Left colon (tissue), 2 donors: ENCODE results near the gene NDNF. TPM values are rescaled to one million over a fixed set of nuclear protein-coding genes. Genes with fewer than 3 reads are reported as not detected.

Source experiments
- ATAC-seq: fragments of 200-7000 bp; cut with Tn5 transposase; one replicate; pipeline ENCODE4 v1.9.1; 2020; ENCODE audit warnings: mild to moderate bottlenecking, moderate library complexity
- DNase-seq, 2 donors: peaks; one replicate each; pipeline ENCODE4 v3.0.0-alpha.2; 2020
- intact Hi-C, 2 donors: fragments of 100-400 bp; cut with DNase I in 1 of 2; cut with micrococcal nuclease in 1 of 2; formaldehyde crosslinking; loops; one replicate each; pipeline versions ENCODE4 v1.11.2 to v1.14.0; 2022; cut with DNase I, micrococcal nuclease
- total RNA-seq, 2 donors: library from RNA; stranded (reverse); fragmentation: NEBNext Ultra II Directional; extraction: Animal tissue kit (Norgen Biotek cat#: 25700); gene quantifications; one replicate each; pipeline ENCODE4 v1.2.1, GENCODE V29; 2021
- donor health status: DM: no; HTN: no; CAD: no.
- donor health status: DM: yes; HTN: yes; CAD: no.

Gene NDNF
- total RNA-seq, 2 donors from 2014 or later, result 9.2 to 14.0 TPM

DNA sequence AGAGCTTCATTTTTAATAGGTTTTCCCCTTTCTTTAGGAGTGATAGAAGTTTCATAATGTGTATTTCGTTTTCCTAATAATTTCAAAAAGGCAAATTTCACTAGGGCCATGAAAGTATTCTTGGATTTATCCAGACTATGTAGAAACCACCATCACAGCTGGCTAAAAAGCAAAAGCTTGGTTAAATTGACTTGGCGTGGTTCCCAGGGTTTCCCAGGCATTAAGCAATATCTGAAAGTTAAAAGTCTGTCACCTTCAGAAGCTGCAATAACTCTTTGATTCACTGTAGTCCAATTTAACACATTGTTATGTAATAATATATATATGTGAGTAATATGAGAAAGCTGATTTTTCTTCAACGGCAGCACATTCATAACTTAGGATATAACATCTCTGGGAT, 38.3 kb downstream of the NDNF start:
- DNase-seq (no peak), ATAC-seq (no peak)
- intact Hi-C loops, result no loop called here

DNA sequence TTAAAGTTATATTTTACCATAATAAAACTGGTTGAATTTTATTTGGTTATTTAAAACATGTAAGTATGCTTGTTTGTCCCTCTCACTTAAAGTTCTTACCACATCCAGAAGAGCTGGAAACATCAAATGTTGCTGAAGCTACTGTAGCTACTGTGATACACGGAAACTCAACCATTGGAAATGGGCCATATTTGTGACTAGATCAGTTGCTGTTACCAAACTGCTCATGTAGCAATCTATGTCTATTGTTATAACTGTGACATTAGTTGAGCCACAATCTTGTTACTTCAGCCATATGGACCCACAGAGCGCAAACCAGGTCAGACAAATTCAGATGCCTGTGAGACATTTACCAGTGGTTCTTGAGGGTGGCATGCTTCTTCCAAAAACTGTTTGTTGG, 41.6 kb downstream of the NDNF start:
- DNase-seq, result no peak
- intact Hi-C loops, result no loop called here
- ATAC-seq, result no peak

DNA sequence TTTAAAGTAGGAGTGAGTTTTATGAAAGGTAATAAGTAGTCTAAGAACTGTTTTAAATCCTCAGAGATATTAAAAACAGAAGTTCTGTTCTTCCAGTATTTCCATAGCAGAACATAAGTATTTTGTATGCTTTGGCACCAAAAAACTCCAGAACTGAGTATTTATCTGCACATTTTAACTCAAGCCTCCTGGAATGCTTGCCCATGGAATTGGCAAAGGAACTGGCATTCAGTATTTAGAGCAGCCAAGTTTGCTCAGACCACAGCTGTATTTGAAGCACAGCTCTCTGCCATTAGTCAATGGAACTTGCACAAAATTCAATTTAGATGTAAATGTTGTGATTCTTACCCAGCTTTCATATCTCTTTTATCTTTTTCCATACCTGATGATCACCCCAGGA, 42.2 kb downstream of the NDNF start:
- ATAC-seq, result no peak
- intact Hi-C loops, result no loop called here
- DNase-seq, result no peak

DNA sequence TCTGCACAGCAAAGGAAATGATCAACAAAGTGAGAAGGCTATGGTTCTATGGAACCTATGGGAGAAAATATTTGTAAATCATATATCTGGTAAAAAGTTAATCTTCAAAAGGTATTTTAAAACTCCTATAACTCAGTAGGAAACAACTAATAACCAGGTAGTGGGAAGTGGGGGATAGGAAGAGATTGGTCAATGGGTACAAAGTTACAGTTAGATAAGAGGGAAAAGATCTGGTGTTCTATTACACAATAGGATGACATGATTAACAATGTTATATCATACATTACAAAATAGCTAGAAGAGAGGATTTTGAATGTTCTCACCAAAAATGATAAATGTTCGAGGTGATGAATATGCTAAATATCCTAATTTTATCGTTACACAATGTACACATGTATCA, 46.3 kb downstream of the NDNF start:
- no peak for ATAC-seq
- no peak for DNase-seq
- intact Hi-C loops, result no loop called here

DNA sequence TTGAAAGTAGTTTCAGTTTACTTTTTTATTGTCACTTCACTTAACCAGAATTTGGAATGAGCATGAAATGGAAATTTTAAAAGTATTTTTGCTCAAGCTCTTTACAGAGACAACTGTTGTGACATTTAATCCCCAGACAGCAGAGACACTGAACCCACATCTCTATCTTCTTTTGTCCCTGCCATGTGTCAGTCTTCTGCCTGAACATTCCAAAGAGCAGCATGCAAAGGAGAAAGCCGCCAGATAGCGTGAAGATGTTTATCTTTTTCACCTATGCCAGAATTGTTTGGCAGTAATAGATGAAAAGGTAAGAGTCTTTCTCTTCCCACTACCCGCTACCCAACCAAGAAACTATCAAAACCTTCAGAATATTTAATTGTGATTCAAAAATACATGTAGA, 46.8 kb downstream of the NDNF start:
- DNase-seq (no peak), ATAC-seq (no peak)
- intact Hi-C loops, result no loop called here

DNA sequence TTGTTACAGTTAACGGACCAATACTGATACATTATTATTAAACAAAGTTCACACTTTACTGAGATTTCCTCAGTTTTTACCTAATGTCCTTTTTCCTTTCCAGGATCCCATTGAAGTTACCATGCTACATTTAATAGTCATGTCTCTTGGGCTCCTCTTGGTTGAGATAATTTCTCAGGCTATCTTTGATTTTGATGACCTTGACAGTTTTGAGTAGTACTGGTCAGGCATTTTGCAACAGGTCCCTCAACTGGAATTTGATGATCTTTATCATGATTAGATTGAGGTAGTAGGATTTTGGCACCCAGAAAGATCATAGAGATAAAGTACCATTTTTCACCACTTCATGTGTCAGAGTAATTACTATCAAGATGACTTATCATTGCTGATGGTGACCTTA, 53.8 kb downstream of the NDNF start:
- no peak for ATAC-seq
- intact Hi-C loops, result no loop called here

DNA sequence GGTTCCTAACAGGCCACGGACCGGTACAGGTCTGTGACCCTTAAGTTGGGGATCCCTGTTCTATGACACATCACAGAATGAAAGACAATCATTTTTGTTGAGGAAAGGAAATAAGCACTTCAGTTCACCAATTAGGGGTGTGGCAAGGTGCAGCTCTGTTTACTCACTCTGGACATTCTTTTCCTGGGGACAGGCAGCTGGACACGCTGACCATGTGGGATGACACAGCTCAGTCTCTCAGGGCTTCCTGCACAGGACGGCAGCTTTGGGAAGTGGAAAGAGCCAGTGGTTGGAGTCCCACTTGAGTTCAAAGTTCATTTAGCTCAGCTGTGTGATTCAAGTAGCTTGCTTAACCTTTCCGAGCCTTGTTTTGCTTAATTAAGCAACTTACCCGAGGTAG, 55.7 kb downstream of the NDNF start:
- peak; percentile 40 for ATAC-seq
- no peak for DNase-seq
- intact Hi-C loops, result no loop called here

More for the DNA sequence above, 53.8 kb downstream of the NDNF start:
- DNase-seq, result no peak

DNA sequence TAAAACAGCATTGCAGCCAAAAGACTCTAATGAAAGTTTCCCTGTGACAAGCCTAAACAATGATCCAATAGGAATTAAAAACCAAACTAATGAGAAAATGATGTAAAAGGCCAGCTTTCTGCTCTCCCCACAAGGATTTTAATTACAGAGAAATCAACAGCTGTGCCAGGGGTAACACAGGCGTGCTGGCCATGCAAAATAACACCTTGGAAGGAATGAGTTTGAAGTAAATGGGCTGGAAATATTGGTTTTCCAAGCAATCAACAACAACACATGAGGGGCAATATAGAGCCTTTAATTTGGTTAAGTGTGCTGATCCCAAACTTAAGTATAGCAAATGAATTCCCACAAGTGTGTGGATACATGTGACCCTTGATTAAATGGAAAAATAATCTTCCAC, 56.9 kb downstream of the NDNF start:
- DNase-seq (no peak), ATAC-seq (no peak)
- intact Hi-C loops, result no loop called here

DNA sequence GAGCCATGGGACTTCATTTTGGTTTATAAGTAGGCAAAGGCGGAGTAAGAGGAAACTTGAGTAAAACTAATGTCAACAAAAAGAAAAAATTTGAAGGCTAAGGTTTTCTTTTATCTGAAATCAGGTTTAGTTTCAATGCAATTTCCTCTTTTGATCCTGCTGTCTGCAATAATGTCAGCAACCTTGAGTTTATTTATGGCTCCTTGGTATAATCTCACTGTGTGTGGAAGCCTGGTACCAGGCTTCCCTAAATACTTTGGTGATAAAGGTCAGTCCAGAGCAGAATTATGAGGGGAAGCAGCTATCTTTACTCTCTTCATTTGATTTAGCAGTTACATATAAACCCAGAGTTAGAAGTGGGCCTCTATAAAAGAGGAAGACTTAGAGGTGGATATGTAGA, 57.8 kb downstream of the NDNF start:
- ATAC-seq (peak; percentile 43), DNase-seq (no peak)
- intact Hi-C loops, result no loop called here

DNA sequence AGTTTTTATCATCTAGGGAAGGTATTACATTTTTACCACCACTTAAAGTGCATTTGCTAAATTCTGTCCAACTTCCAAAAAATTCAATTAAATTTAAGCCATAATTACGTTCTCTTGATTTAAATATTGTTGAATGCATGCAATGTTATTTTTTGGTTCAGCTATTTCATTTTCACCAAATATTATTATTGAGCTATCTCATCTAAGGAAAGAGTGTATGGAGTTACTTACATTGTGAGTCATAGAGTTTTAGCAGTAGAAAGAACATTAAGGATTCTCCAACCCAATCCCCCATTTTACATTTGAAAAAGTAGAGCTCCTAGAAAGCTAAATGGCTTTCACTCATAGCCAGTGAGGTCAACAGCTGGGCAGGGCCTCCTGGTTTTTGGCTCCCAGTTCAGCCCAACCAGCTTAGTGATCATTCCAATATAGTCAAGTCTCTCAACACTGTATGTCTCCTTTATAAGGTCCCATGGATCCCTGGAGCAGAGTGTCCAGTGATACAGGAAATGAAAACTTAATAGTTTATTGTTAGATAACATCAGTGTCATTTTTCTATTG, 60.5 kb downstream of the NDNF start:
- ATAC-seq (no peak), DNase-seq (no peak)
- intact Hi-C loops, result no loop called here

DNA sequence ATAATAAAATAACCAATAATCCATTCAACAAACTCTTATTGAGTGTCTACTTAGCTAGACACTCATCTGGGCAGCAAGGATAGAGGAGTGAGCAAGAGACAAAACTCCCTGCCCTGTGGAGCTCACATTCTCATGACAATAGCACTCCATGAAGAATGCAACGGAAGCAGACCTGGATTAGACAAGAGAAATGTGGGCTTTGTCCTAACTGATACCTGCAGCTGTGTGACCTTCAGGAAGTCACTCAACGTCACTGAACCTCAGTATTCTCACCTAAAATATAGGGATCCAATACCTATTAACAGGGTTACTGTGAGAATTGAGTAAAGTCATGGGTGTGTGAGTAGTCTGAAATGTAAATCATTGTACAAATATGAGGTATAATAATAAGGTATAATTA, 61.2 kb downstream of the NDNF start:
- intact Hi-C loops, result no loop called here
- DNase-seq, result no peak
- no peak for ATAC-seq

DNA sequence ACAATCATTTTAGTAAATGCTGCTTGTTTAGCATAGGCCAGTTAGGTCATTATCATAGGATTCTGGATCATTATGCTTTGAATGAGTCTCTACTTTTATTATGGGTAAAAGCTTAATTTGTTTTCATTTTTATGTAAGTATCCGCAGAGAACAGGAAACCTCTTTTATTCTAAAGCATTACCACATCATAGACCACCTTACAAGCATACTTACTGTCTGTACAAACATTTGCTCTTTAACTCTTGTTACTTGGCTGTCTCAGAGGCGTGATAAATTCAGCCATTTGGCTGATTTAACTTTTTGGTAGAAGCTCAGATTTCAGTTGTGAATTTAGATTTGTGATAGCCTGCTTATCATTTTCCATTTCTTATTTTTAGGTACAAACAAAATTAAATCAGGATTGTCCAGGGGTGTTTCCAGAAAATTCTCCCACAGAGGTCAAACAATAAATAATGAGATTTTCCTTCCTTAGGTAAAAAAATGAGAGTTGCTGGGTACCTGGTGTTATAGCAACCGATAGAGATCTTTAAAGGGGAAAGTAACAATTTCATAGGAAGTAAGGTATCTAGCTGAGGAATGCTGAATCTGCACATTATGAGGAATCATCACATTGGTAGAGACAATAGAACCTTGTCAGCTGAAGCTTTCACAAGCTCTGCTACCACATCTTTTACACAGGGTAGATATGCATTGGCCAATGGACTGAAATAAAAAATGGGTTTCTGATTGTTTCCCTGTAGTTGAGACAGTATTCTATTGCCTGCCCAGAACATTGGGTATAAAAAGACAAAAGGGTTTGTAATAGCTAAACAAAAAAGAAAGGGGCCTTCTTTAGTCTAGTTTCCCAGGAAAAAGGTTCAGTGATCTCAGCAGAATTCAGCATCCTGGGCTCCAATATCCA, 62.5 kb downstream of the NDNF start:
- intact Hi-C loops, result no loop called here
- ATAC-seq (no peak), DNase-seq (no peak)

DNA sequence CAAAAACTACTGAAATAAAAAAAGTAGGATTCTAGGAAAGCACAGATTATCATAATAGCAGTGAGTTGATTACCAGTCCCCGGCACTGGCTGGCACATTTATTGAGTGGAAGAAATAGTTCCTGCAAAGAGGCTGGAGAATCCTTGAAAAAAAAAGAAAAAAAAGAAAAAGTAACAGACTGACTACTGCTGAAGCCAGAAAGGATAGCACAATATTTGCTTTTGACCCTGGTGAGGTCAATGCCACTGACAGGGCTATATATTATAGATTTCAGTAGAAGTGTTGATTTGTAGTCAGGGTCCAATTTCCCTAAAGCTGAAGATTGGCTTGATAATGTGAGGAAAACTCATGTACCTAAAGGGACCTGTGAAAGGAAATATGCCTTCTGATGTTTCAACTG, 64.7 kb downstream of the NDNF start:
- ATAC-seq, result no peak
- intact Hi-C loops, result no loop called here
- no peak for DNase-seq

DNA sequence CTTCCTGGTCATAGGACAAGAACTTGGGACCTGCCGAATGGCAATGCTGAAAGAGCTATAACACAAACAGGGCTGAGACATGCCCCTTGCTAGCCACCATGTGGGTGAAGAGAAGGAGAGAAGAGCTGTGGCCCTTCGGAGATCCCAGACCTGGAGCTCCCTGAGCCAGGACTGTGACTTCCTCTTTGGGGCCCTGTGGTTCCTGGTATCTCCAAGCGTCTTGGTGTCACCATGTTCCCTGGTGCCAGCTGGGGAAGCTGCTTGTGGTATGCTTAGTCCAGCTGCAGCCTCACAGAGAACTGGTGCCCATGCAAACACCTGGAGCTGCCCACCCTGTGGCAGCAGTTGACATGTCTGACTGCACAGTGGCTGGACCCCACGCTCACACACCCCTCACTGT, 68.5 kb downstream of the NDNF start:
- no peak for ATAC-seq
- intact Hi-C loops, result no loop called here
- no peak for DNase-seq

DNA sequence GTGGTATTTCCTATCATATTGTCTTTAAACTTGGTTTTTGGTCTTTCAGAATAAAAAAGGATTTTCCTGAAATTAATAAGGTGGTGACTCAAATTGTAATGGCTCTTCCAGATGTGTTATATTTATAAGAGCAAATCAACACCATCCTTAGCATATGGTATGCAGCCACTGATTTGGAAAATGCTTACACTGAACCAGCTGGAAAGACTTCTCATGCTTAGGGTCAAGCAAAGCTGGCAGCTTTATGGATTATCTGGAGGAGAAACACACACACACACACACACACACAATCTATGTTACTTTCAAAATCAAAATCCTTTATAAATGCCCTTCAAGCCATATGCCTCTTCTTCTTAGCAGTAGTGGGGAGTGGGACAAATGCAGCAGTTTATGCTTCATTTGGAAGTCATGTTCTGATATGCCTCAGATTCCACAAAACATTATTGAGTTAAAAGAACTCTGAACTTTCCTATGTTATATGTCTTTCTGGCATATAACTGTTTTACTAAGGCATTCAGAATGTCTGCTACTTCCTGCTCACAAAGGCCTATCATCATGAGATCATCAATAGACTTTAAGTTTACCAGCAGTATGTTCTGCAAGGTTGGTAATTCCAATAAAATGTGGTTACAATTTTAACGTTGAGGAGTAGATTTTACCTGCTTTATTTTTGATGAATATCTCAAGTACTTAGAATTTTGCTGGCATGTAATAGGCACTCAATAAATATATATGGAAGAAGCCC, 76.9 kb downstream of the NDNF start:
- DNase-seq, result no peak
- intact Hi-C loops, result no loop called here
- ATAC-seq, result no peak

DNA sequence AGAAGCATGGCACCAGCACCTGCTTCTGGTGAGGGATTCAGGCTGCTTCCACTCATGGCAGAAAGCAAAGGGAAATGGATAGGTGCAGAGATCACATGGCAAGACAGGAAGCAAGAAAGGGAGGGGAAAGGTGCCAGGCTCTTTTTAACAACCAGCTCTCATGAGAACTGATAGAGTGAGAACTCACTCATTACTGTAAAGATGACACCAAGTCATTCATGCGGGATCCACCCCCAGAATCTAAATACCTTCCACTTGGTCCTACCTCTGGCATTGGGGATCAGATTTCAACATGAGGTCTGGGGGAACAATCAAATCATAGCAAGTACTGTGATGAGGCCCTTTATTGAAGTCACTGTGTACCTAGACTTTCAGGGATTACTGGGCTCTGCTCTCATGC, 77.8 kb downstream of the NDNF start:
- DNase-seq (no peak), ATAC-seq (no peak)
- intact Hi-C loops, result no loop called here

DNA sequence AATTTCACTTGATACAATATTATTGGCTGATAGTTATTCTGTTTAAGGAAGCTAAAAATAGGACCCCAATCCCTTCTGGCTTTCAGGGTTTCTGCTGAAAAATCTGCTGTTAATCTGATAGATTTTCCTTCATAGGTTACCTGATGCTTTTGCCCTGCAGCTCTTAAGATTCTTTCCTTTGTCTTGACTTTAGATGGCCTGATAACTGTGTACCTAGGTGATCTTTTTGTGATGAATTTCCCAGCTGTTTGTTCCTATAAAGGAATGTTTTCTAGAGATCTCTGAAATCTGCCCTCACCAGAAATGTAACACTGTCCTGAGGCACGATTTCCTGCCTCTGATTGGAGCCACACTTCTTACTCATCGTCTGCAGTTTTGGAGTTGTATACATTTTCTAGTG, 80.5 kb downstream of the NDNF start:
- intact Hi-C loops, result no loop called here
- no peak for DNase-seq

DNA sequence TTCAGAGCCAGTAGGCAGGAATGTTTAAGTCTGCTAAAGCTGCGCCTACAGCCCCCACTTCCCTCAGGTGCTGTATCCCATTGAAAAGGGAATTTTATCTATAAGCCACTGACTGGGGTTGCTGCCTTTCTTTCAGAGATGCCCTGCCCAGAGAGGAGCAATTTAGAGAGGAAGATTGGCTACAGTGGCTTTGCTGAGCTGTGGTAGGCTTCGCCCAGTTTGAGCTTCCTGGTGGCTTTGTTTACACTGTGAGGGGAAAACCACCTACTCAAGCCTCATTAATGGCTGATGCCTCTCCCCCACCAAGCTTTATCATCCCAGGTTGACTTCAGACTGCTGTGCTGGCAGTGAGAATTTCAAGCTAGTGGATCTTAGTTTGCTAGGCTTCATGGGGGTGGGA, 82.1 kb downstream of the NDNF start:
- intact Hi-C loops, result no loop called here

More for the DNA sequence above, 80.5 kb downstream of the NDNF start:
- ATAC-seq, result no peak

More for the DNA sequence above, 82.1 kb downstream of the NDNF start:
- no peak for ATAC-seq
- no peak for DNase-seq
